ENCODE data around the gene PCNT. TPM values are rescaled to one million over a fixed set of nuclear protein-coding genes. Genes with fewer than 3 reads are reported as not detected.

PCNT gene
- total RNA-seq, 3 donors from 2014 or later (not counting 1 experiment from before 2014, with no cell fraction given): 83.6 to 94.9 (median 84.0) TPM

DNA sequence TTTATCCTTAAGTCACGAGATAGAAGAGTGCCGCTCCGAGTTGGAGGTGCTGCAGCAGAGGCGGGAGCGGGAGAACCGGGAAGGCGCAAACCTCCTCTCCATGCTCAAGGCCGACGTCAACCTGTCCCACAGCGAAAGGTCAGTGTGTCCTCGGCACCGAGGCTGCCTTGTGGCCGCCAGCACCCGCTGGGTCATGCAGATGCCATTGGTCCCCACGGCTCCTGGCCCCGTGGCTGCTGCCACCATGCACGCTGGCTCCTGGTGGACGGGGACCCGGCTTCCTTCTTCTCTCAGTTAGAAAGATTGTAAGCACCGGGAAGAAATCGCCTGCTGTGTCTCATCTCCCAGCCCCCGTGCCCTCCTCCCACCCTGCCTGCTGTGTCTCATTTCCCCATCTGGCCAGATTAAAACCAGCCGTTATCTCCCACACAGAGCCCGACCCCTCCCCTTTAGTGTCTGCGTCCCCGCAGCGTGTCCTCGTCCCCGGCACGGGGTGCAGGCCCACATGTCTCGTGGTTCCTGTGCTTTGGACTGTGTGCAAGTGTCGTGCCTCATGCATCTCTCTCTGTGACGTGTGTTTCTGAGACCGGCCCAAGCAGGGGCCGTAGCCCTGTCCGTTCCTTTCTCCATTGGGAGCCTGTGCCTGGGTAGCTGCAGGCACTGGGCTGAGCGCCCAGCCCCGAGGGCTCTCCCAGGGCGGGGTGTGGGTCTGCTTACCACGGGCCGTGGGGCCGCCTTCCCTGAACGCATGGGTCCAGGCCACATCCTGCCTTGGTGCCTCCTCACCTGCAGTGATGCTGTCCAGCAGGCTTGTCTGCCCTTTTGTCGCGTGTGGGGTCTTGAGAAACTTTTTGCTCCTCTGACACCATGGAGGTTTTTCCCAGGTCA, 62.1 kb downstream of the PCNT start:
- Histone ChIP-seq H3K9me3 (ENCODE audit: control insufficient read depth, insufficient read depth, low read length) (no peaks in the 10 kb centered on the region), H3K4me3 (ENCODE audit: low read length) (no peak overlapping the region), H3K27ac (ENCODE audit: low read length) (no peak overlapping the region), H3K27me3 (ENCODE audit: control insufficient read depth, insufficient read depth, low read length) (no peaks in the 10 kb centered on the region), H3K36me3 (ENCODE audit: control insufficient read depth, insufficient read depth, low read length) (peaks cover 21% of the 10 kb centered on the region), H3K4me1 (ENCODE audit: control insufficient read depth, insufficient read depth, low read length) (no peaks in the 10 kb centered on the region)
- no peak for DNase-seq
- Mint-ChIP-seq H3K4me3 (no peak overlapping the region), H3K36me3 (peaks cover 7% of the 10 kb centered on the region), H3K4me1 (peaks cover 17 to 20% of the 10 kb centered on the region in 2 donors), H3K9me3 (no peaks in the 10 kb centered on the region), H3K27ac (peak overlapping the region in 1 of 2 donors; percentile 48), H3K27me3 (ENCODE audit: low read depth in 2 of 2) (no peaks in the 10 kb centered on the region)
- intact Hi-C loops (cut with micrococcal nuclease): no loop called here
- TF ChIP-seq, protein P1, sequence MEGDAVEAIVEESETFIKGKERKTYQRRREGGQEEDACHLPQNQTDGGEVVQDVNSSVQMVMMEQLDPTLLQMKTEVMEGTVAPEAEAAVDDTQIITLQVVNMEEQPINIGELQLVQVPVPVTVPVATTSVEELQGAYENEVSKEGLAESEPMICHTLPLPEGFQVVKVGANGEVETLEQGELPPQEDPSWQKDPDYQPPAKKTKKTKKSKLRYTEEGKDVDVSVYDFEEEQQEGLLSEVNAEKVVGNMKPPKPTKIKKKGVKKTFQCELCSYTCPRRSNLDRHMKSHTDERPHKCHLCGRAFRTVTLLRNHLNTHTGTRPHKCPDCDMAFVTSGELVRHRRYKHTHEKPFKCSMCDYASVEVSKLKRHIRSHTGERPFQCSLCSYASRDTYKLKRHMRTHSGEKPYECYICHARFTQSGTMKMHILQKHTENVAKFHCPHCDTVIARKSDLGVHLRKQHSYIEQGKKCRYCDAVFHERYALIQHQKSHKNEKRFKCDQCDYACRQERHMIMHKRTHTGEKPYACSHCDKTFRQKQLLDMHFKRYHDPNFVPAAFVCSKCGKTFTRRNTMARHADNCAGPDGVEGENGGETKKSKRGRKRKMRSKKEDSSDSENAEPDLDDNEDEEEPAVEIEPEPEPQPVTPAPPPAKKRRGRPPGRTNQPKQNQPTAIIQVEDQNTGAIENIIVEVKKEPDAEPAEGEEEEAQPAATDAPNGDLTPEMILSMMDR (IDR thresholded peaks at IDR 0.05): no peak
- 88% methylated on average over 45 of the region's 45 CpGs for WGBS (ENCODE audit: insufficient coverage)
- no peak for ATAC-seq

DNA sequence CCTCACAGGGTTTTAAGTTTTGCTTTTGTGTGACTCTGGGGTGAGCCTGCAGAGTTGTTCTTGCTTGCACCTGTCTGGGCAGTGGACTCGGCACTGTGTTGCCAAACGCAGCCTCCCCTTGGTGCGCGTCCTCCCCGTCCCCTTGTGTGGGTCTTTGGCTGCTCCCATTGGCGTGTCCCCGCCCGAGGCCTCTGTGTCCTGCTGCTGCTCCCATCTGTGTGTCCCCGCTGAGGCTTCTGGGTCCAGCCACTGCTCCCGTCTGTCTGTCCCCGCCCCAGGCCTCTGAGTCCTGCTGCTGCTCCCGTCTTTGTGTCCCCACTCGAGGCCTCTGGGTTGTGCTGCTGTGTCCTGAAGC, 62.8 kb downstream of the PCNT start:
- ATAC-seq (no peak), DNase-seq (no peak)
- Histone ChIP-seq H3K4me1 (ENCODE audit: control insufficient read depth, insufficient read depth, low read length) (no peaks in the 10 kb centered on the region), H3K27ac (ENCODE audit: low read length) (no peak overlapping the region), H3K36me3 (ENCODE audit: control insufficient read depth, insufficient read depth, low read length) (peaks cover 19% of the 10 kb centered on the region), H3K4me3 (ENCODE audit: low read length) (no peak overlapping the region), H3K9me3 (ENCODE audit: control insufficient read depth, insufficient read depth, low read length) (no peaks in the 10 kb centered on the region), H3K27me3 (ENCODE audit: control insufficient read depth, insufficient read depth, low read length) (no peaks in the 10 kb centered on the region)
- Mint-ChIP-seq H3K9me3 (no peaks in the 10 kb centered on the region), H3K4me1 (peaks cover 15 to 17% of the 10 kb centered on the region in 2 donors), H3K27ac (no peak overlapping the region), H3K36me3 (peaks cover 5% of the 10 kb centered on the region), H3K4me3 (no peak overlapping the region), H3K27me3 (ENCODE audit: low read depth in 2 of 2) (no peaks in the 10 kb centered on the region)
- TF ChIP-seq, protein P1 (IDR thresholded peaks at IDR 0.05): no peak
- WGBS (ENCODE audit: insufficient coverage): 97% methylated on average over 13 of the region's 13 CpGs
- intact Hi-C loops (cut with micrococcal nuclease): no loop called here

DNA sequence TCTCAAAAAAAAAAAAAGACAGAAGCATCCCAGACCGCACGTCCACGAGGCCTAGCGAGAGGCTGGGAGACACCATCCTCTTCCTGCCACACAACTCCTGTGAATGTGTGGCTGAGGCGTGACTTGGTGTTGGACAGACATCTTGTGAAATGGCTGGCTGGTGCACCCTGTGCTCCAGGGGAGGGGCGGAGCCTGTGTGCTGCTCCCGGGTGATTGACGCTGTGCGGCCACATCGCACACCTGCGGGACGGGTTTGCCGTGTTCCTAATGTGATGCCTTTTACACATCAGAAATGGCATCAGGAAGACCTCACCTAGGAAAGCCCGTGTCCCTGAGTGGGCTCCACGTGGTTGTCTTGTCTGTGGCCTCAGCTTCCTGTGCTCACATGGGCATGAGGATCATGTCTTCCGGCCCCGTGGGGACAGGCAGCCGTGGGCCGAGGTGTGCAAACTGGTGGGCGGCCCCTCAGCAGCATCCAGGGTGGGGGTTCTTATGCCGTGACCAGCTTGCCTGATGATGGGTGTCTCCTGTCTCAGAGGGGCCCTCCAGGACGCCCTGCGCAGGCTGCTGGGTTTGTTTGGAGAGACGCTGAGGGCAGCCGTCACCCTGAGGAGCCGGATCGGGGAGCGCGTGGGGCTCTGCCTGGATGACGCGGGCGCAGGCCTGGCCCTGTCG, 64.4 kb downstream of the PCNT start:
- H3K27me3 ChIP-seq (ENCODE audit: control insufficient read depth, insufficient read depth, low read length): no peaks in the 10 kb centered on the region
- intact Hi-C loops (cut with micrococcal nuclease): no loop called here
- H3K4me1 Mint-ChIP-seq: peaks cover 12 to 26% of the 10 kb centered on the region in 2 donors
- 88% methylated on average over 30 of the region's 33 CpGs for WGBS (ENCODE audit: insufficient coverage)
- no peaks in the 10 kb centered on the region for H3K9me3 Mint-ChIP-seq
- ATAC-seq (no peak), DNase-seq (no peak)
- TF ChIP-seq, protein P1 (IDR thresholded peaks at IDR 0.05): no peak
- H3K4me3 ChIP-seq (ENCODE audit: low read length): no peak overlapping the region
- no peak overlapping the region for H3K4me3 Mint-ChIP-seq
- H3K4me1 ChIP-seq (ENCODE audit: control insufficient read depth, insufficient read depth, low read length): peaks cover 10% of the 10 kb centered on the region
- no peaks in the 10 kb centered on the region for H3K36me3 Mint-ChIP-seq
- no peaks in the 10 kb centered on the region for H3K27me3 Mint-ChIP-seq (ENCODE audit: low read depth in 2 of 2)
- no peaks in the 10 kb centered on the region for H3K9me3 ChIP-seq (ENCODE audit: control insufficient read depth, insufficient read depth, low read length)
- no peak overlapping the region for H3K27ac Mint-ChIP-seq
- peaks cover 22% of the 10 kb centered on the region for H3K36me3 ChIP-seq (ENCODE audit: control insufficient read depth, insufficient read depth, low read length)
- no peak overlapping the region for H3K27ac ChIP-seq (ENCODE audit: low read length)

Data from natural killer cell (primary cell).